ENCODE results near the gene HECTD4.
"Not testable (repeated sequence)": the region's sequence is repeated elsewhere in the genome, so short reads cannot be mapped to it uniquely, and the experiment has no call there.

The HECTD4 gene

GRCh38 chr12:112407683-112408082 is 25.5 kb upstream of the HECTD4 start:
- CTCF ChIA-PET; POLR2A ChIA-PET; H3K9me3 ChIP-seq (ENCODE audit: control extremely low read depth in 1 of 5, control insufficient read depth in 4 of 5, insufficient read depth in 2 of 5, low read depth in 1 of 5, low read length in 4 of 5); H3K27me3 ChIP-seq (replicated peaks in 2 of 5; ENCODE audit: control insufficient read depth in 4 of 5, insufficient read depth in 5 of 5, low read length in 4 of 5); DNase-seq: not testable (repeated sequence)
- peaks cover 21 to 42% (median 32%) of the 10 kb centered on the region in 4 experiments for H3K36me3 ChIP-seq (ENCODE audit: control insufficient read depth in 4 of 4, insufficient read depth in 4 of 4, low read length in 3 of 4)
- H3K27ac ChIP-seq (ENCODE audit: insufficient read depth in 1 of 2, low read depth in 1 of 2, low read length in 2 of 2, poor library complexity in 1 of 2, severe bottlenecking in 2 of 2) = peak overlapping the region; percentile 25 to 96
- 100% methylated on average over 2 of the region's 6 CpGs for WGBS (ENCODE audit: insufficient coverage)
- H3K4me1 ChIP-seq (ENCODE audit: control extremely low read depth in 1 of 4, control insufficient read depth in 4 of 4, insufficient read depth in 4 of 4, low read length in 3 of 4) = peaks cover 10 to 22% (median 14%) of the 10 kb centered on the region in 4 experiments
- peak overlapping the region in 4 of 7 experiments; percentile 1 to 99 (median 54) for H3K4me3 ChIP-seq (ENCODE audit: control insufficient read depth in 1 of 7, extremely low read depth in 1 of 7, insufficient read depth in 4 of 7, low read depth in 2 of 7, low read length in 6 of 7)

- CTCF ChIA-PET = no interaction called here
- peaks cover 21 to 42% (median 32%) of the 10 kb centered on the region in 4 experiments for H3K36me3 ChIP-seq (ENCODE audit: control insufficient read depth in 4 of 4, insufficient read depth in 4 of 4, low read length in 3 of 4)
- peak overlapping the region in 2 of 7 experiments; percentile 98 to 99 for H3K4me3 ChIP-seq (ENCODE audit: control insufficient read depth in 1 of 7, extremely low read depth in 1 of 7, insufficient read depth in 4 of 7, low read depth in 2 of 7, low read length in 6 of 7)
- 90% methylated on average over 2 of the region's 11 CpGs for WGBS (ENCODE audit: insufficient coverage)
- DNase-seq = no peak
- H3K27me3 ChIP-seq (replicated peaks in 2 of 5; ENCODE audit: control insufficient read depth in 4 of 5, insufficient read depth in 5 of 5, low read length in 4 of 5) = no peaks in the 10 kb centered on the region
- POLR2A ChIA-PET = no interaction called here
- peaks cover 10 to 22% (median 14%) of the 10 kb centered on the region in 4 experiments for H3K4me1 ChIP-seq (ENCODE audit: control extremely low read depth in 1 of 4, control insufficient read depth in 4 of 4, insufficient read depth in 4 of 4, low read length in 3 of 4)
- H3K27ac ChIP-seq (ENCODE audit: insufficient read depth in 1 of 2, low read depth in 1 of 2, low read length in 2 of 2, poor library complexity in 1 of 2, severe bottlenecking in 2 of 2) = peak overlapping the region in 1 of 2 experiments; percentile 96
- no peaks in the 10 kb centered on the region for H3K9me3 ChIP-seq (ENCODE audit: control extremely low read depth in 1 of 5, control insufficient read depth in 4 of 5, insufficient read depth in 2 of 5, low read depth in 1 of 5, low read length in 4 of 5)
Observed at GRCh38 chr12:112406519-112407488, 24.6 kb upstream of the HECTD4 start.

GRCh38 chr12:112401903-112402498 is 19.8 kb upstream of the HECTD4 start:
- peaks cover 0 to 3% (median under 1%) of the 10 kb centered on the region in 4 experiments for H3K4me1 ChIP-seq (ENCODE audit: control extremely low read depth in 1 of 4, control insufficient read depth in 4 of 4, insufficient read depth in 4 of 4, low read length in 3 of 4)
- ChIA-PET POLR2A (interaction anchor here (0.6 kb wide), 1 partner anchor 233 kb away, joined by 3 read pairs; no protein-coding TSS in a partner anchor), CTCF (no interaction called here)
- no peak overlapping the region for H3K4me3 ChIP-seq (ENCODE audit: control insufficient read depth in 1 of 7, extremely low read depth in 1 of 7, insufficient read depth in 4 of 7, low read depth in 2 of 7, low read length in 6 of 7)
- no peak overlapping the region for H3K27ac ChIP-seq (ENCODE audit: insufficient read depth in 1 of 2, low read depth in 1 of 2, low read length in 2 of 2, poor library complexity in 1 of 2, severe bottlenecking in 2 of 2)
- no peaks in the 10 kb centered on the region for H3K9me3 ChIP-seq (ENCODE audit: control extremely low read depth in 1 of 5, control insufficient read depth in 4 of 5, insufficient read depth in 2 of 5, low read depth in 1 of 5, low read length in 4 of 5)
- DNase-seq = no peak
- WGBS (ENCODE audit: insufficient coverage) = no CpG with 5 or more reads among the region's 5 CpGs
- no peaks in the 10 kb centered on the region for H3K27me3 ChIP-seq (replicated peaks in 2 of 5; ENCODE audit: control insufficient read depth in 4 of 5, insufficient read depth in 5 of 5, low read length in 4 of 5)
- peaks cover 13 to 29% (median 26%) of the 10 kb centered on the region in 4 experiments for H3K36me3 ChIP-seq (ENCODE audit: control insufficient read depth in 4 of 4, insufficient read depth in 4 of 4, low read length in 3 of 4)

GRCh38 chr12:112401054-112401453 is 18.8 kb upstream of the HECTD4 start:
- POLR2A ChIA-PET = no interaction called here
- 100% methylated on average over 2 of the region's 5 CpGs for WGBS (ENCODE audit: insufficient coverage)

GRCh38 chr12:112393328-112393727 is 11.1 kb upstream of the HECTD4 start:
- Histone ChIP-seq H3K4me3 (ENCODE audit: control insufficient read depth in 1 of 7, extremely low read depth in 1 of 7, insufficient read depth in 4 of 7, low read depth in 2 of 7, low read length in 6 of 7) (no peak overlapping the region), H3K27me3 (replicated peaks in 2 of 5; ENCODE audit: control insufficient read depth in 4 of 5, insufficient read depth in 5 of 5, low read length in 4 of 5) (peaks cover 0 to 3% (median 0%) of the 10 kb centered on the region in 5 experiments), H3K27ac (ENCODE audit: insufficient read depth in 1 of 2, low read depth in 1 of 2, low read length in 2 of 2, poor library complexity in 1 of 2, severe bottlenecking in 2 of 2) (no peak overlapping the region), H3K9me3 (ENCODE audit: control extremely low read depth in 1 of 5, control insufficient read depth in 4 of 5, insufficient read depth in 2 of 5, low read depth in 1 of 5, low read length in 4 of 5) (peaks cover 0 to 3% (median 0%) of the 10 kb centered on the region in 5 experiments), H3K36me3 (ENCODE audit: control insufficient read depth in 4 of 4, insufficient read depth in 4 of 4, low read length in 3 of 4) (no peaks in the 10 kb centered on the region), H3K4me1 (ENCODE audit: control extremely low read depth in 1 of 4, control insufficient read depth in 4 of 4, insufficient read depth in 4 of 4, low read length in 3 of 4) (no peaks in the 10 kb centered on the region)
- 100% methylated on average over 1 of the region's 1 CpG for WGBS (ENCODE audit: insufficient coverage)
- no peak for DNase-seq
- POLR2A ChIA-PET = no interaction called here
- CTCF ChIA-PET = interaction anchor here (0.7 kb wide), 2 partner anchors 12 to 193 kb away, joined by 3 read pairs; no protein-coding TSS in a partner anchor

More at GRCh38 chr12:112401054-112401453, 18.8 kb upstream of the HECTD4 start:
- Histone ChIP-seq H3K27ac (ENCODE audit: insufficient read depth in 1 of 2, low read depth in 1 of 2, low read length in 2 of 2, poor library complexity in 1 of 2, severe bottlenecking in 2 of 2) (no peak overlapping the region), H3K4me3 (ENCODE audit: control insufficient read depth in 1 of 7, extremely low read depth in 1 of 7, insufficient read depth in 4 of 7, low read depth in 2 of 7, low read length in 6 of 7) (no peak overlapping the region), H3K27me3 (replicated peaks in 2 of 5; ENCODE audit: control insufficient read depth in 4 of 5, insufficient read depth in 5 of 5, low read length in 4 of 5) (no peaks in the 10 kb centered on the region), H3K9me3 (ENCODE audit: control extremely low read depth in 1 of 5, control insufficient read depth in 4 of 5, insufficient read depth in 2 of 5, low read depth in 1 of 5, low read length in 4 of 5) (no peaks in the 10 kb centered on the region), H3K4me1 (ENCODE audit: control extremely low read depth in 1 of 4, control insufficient read depth in 4 of 4, insufficient read depth in 4 of 4, low read length in 3 of 4) (no peaks in the 10 kb centered on the region), H3K36me3 (ENCODE audit: control insufficient read depth in 4 of 4, insufficient read depth in 4 of 4, low read length in 3 of 4) (peaks cover 4 to 20% (median 16%) of the 10 kb centered on the region in 4 experiments)
- CTCF ChIA-PET = no interaction called here
- no peak for DNase-seq

- H3K36me3 ChIP-seq (ENCODE audit: control insufficient read depth in 4 of 4, insufficient read depth in 4 of 4, low read length in 3 of 4); H3K4me1 ChIP-seq (ENCODE audit: control extremely low read depth in 1 of 4, control insufficient read depth in 4 of 4, insufficient read depth in 4 of 4, low read length in 3 of 4); H3K9me3 ChIP-seq (ENCODE audit: control extremely low read depth in 1 of 5, control insufficient read depth in 4 of 5, insufficient read depth in 2 of 5, low read depth in 1 of 5, low read length in 4 of 5); DNase-seq; POLR2A ChIA-PET; H3K27me3 ChIP-seq (replicated peaks in 2 of 5; ENCODE audit: control insufficient read depth in 4 of 5, insufficient read depth in 5 of 5, low read length in 4 of 5); H3K27ac ChIP-seq (ENCODE audit: insufficient read depth in 1 of 2, low read depth in 1 of 2, low read length in 2 of 2, poor library complexity in 1 of 2, severe bottlenecking in 2 of 2); H3K4me3 ChIP-seq (ENCODE audit: control insufficient read depth in 1 of 7, extremely low read depth in 1 of 7, insufficient read depth in 4 of 7, low read depth in 2 of 7, low read length in 6 of 7): not testable (repeated sequence)
- 100% methylated on average over 1 of the region's 4 CpGs for WGBS (ENCODE audit: insufficient coverage)
- CTCF ChIA-PET = interaction anchor here (7.1 kb wide), 1 partner anchor 191 kb away, joined by 67 read pairs; no protein-coding TSS in a partner anchor
Observed at GRCh38 chr12:112389922-112390654, 7.9 kb upstream of the HECTD4 start.

Measured in common myeloid progenitor, CD34-positive (primary cell).